ENCODE data around the gene UNC119B.

Gene UNC119B

DNA sequence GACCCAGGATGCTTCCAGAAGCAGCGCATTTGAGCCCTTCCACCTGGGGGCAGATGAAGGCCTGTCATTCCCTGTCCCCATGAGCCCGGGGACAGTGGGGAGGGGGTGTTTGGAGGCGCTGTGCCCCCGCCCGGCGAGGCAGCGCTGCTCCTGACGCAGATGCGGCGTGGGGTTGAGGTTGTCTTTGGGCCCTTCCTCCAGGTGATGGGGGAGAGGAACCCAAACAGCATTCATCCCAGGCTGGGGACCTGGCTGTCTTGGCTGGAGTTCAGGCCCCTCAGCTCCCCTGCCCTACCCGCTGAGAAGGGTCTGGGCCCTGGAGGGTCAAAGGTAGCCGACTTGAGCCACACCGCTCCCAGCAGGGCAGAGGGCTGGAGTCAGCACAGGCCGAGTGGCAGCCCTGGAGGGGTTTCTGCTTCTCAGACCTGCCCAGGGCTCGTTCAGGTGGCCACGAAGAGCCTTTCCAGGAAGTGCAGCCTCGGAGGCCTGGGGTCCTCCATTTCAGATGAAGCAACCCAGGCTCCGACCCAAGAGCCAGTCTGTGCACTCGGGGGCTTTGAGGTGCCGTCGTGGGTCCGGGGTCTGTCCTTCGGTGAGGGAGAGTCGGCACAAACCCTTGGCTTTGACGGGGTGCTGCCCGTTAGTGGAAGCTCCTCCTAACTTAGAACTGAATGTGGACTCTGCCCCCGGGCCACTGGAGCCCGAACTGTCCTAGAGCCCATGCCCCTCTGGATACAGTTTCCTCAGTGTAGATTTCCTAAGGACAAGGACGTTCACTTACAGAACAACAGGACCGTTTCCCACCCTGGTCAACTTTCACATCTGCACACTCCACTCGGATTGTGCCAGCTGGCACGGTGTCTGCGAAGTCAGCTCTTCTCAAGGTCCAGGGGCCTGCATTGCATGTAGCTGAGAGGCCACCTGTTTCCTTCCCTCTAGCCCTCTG is 31.5 kb downstream of the UNC119B start:
- no peak for DNase-seq

DNA sequence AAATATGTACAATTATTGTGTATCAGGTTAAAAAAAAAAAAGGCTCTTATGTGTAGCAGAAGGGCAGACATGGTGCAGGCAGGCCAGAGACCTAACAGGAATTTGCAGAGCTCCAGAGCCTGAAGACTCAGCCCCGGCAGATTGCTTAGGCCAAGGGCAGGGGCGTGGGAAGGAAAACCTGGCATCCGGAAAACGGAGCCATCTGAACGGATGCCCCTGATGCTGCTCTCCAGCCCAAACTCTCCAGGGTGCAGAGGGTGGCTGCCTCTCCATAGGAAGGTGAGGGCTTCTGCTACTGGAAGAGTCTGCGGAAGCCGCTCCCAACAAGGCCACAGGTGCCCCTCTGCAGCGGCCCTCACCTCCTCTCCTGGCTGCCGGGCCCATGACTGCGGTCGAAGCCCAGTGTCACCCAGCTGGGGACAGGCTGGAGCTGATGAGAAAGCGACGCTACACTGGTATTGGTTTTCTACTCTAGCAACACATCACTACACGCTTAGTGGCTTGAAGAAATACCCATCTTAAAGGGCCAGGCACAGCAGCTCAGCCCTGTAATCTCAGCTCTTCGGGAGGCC is 34.8 kb downstream of the UNC119B start:
- DNase-seq, result no peak

DNA sequence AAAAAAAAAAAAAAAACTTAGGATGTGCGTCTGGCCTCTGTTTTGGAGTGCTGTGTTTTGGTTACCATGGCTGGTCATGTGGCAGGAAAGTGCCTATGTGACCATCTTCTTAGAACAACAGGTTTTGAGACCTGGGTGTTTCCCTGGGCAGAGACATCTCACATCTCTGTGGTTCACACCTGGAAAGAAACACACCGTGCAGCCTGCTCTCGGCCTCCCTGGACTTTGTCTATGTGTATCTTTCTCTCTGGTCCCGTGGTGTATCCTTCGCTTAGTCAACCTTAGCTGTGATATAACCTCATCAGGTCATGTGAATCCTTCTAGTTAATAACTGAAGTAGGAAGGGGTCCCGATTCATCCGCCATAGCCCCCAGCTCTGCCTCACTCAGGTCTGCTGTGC is 38.0 kb downstream of the UNC119B start:
- DNase-seq, result no peak

DNA sequence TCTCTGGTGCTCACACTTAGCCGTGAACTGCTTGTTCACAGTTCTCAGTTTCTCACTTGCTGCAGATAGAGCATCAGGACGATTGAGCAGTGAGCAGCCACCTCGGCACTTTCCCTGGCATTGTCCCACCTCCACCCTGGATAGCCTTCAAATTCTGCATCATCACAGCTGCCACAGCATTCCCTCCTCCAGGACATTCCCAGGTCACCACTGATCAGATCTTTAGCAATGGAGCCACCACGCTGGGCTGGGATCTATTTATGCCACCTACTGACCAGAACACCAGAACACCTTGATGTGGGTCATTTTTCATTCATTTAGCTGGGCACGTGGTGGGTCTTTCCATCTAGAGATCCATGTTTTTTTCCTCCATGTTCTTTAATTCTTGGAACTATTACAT is 39.0 kb downstream of the UNC119B start:
- DNase-seq, result no peak

DNA sequence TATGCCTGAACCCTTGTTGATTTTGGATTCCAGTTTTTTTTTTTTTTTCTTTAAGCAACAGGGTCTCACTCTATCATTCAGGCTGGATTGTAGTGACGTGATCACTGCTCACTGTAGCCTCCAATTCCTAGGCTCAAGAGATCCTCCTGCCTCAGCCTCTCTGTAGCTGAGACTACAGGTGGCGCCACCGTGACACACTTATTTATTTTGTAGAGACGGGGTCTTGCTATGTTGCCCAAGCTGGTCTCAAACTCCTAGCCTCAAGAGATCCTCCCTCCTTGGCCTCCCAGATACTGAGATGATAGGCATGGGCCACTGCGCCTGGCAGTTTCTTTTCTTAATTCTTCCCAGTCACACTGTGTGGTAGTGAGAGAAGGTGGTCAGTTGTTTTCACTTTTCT is 40.5 kb downstream of the UNC119B start:
- no peak for DNase-seq

DNA sequence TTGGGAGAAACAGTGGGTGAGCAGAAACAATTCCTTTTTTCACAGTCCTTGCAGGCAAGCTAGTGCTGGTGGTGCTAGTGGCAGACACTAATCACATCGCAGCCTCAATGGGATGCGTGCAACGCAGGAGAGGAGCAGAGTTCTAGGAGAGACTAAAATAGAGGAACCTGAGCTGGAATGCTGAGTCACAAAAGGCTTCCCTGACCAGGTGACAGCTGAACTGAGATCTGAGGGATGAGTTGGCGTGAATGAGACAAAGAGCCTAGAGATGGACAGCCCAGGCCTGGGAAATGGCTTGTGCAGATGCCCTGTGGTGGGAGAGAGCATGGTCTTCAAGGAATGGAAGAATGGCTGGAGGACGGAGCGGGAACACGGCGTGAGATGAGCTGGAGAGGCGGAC is 41.1 kb downstream of the UNC119B start:
- no peak for DNase-seq

DNA sequence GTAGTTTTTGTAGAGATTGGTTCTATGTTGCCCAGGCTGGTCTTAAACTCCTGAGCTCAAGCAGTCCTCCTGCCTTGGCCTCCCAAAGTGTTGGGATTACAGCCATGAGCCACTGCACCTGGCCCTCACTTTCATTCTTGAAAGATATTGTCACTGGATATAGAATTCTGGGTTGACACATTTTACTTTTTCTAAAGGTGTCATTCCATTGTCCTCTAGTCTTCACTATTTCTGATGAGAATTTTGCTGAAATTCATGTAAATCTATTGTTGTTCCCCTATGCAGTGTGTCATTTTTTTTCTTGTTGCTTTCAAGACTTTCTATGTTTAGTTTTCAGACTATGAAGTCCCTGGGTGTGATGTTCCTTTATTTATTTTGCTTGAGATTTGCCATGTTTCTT is 44.5 kb downstream of the UNC119B start:
- no peak for DNase-seq

DNA sequence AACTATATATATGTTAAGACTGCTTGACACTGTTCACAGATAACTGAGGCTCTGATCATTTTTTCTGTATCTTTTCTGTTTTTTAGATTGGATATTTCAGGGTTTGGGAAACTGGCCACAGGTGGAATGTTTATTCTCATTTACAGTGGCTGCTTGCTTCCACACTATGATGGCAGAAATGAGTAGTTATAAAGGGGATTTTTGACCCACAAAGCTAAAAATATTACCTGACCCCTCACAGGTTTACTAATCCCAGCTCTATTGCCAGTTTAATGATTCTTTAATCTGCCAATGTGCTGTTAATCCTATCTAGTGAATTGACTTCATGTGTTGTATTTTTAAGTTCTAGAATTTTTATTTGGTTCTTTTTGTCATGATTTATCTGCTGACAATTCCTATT is 45.0 kb downstream of the UNC119B start:
- DNase-seq, result no peak

DNA sequence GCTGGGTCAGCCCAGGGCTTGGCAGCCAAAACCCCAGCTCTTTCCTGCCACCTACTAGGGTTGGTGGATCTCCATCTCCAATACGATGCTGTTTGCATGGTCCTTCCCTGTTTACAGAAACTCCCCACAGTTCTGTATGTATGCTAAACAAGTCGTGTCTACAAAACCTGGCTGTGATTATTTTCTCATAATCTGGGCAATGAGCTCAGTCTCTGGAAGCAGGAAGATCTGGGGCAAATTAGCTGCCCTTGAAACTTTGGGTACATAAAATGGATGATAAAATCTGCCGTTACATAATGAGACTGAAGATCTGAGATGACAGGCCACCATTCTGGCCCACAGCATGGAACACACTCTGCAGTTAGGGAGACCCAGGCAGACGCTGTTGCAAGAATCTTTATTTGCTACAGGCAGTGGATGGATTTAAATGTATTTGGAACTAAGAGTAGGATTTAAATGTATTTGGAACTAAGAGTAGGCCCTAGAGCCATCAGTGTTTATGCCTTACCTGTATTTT is 47.0 kb downstream of the UNC119B start:
- no peak for DNase-seq

DNA sequence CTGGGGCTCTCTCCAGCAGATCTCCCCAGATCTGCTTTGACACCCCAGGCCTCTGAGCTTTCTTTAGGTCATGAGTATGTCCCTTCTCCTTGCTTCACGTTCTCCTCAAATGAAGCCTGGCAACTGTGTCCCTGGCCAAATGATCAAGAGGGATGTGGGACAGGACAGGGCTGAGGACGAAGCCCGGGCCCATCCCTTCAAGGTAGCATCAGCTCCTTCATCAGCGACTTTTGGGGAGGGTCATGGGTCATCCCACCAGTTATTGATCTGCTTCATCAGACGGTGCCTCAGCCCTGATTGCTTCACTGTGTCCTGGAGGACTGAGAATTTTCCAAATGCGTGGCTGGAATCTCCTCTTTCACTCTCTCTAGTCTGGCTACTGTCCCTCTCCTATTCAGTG is 47.7 kb downstream of the UNC119B start:
- DNase-seq, result no peak

DNA sequence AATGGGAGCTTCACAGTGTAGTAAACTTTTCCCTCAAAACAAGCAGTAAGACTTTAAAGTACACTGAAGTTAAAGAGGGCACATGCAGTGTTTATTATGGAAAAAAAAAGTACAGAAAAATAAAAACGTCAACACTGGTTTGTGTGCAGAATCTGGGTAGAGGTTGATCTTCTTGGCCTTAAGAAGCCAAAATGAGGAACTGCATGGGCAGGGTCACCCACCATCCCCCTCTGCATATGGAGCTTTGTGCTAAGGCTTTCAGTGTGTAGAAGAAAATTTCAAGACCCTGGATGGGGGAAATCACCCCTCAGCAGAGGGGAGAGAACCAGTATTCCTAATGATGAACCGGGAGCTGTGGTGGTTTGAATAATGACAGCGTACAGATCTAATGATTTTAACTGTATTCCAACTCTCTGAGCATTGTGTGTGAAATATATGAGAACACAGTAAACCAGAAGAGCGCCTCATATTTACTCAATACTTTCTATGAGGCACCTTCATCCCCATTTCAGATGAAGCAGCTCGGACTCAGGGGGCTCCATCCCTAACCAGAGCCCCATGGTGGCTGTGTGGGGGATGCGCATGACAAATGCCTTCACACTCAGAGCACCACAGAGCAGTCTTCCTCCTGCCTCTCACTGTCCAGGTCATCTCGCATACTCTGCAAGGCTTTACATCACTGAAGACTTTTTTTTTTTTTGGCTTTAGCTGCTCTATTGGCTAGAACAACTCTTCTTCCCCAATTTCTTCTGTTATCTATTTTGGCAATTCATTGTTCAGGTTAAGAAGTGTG is 48.7 kb downstream of the UNC119B start:
- DNase-seq, result no peak

DNA sequence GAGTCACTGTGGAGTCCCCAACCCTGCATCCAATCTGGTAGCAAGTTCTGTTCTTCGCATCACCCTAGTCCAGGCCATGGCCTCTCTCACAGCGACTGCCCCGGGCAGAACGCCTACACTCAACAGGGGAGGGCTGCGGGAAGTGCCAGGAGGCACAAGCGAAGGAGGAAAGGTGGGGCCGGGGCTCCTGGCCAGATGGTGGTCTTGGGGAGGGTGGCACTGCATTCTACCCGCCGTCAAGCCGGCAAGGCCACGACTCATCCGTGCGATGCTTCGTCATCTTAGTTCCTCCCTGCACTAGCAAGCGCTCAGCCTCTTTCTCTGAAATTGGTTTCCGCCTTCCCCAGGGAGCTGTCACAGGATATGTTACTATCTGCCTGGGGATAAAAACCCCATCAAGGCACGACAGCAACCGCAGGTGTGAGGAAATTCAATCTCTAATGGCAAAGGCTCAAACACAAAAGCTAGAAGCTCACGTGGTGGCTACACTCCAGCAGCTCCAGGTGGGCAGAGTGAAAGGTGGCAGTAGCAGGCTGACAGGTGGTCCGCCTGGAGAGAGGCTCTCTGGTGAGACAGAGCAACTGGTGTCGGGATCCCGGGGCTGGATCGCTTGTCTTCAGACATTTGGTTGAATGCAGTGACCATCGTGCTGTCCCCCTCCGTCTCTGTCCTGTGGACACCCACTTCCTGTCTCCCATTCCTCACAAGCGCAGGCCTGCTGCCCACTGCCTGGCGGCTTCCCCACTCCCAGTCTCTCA is 49.5 kb downstream of the UNC119B start:
- no peak for DNase-seq

DNA sequence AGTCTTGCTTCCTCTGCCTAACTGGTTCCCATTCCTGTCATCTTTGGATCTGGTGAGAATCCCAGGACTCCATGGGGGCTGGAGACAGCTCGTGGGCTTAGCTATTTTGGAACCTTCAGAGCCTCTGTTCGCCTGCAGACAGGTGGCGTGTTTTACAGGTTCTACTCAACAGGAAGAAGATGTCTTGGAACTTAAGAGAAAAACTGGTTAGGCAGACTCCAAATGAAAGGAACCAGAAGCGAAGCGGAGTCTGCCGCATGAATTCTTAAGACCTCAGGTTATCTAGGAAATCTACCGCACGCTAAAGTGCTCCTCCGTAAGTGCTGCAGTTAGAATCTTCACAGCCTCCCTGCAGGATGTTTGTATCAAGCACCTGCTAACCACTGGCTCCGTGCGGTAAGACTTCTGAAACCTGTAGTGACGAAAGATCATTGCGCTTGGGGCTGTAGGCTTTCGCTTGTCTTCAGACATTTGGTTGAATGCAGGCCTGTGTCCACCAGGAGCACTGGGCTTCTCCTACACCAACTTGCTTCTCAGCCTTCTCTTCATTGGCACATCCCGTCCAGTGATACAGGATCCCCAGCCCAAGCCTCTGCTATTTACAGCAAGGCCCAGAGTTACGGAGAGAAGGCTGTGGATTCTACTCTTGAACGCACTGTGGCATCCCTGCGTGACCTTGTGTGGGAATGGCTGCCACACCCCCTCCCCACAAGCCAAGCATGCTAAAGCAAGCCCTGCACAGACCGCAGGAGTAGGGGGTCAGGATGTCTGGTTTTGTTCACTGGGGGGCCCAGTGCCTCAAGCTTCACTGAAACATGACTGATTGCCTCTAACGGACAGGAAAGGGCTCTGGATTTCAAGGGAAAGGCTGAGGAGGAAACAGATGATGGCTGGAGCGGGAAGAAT is 50.3 kb downstream of the UNC119B start:
- no peak for DNase-seq

DNA sequence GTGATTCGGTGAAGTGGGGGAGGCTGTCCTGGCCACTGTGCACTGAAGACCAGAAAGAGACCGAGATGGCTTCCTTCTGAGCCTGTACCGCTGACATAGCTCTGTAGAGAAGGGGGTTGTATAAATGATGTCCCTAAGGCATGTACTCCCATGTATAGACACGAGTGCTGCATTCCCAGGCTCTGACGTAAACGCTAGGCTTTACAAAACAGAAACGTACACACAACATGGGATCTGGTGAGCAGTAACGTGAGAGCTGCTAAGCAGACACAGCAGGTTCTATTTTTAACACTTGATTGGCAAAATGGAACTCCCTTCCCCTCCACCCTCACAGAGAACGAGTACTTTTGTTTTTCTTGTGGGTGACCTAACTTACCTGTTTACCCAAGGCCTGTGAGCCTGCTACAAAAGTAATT is 51.3 kb downstream of the UNC119B start:
- peak; percentile 62 for DNase-seq

DNA sequence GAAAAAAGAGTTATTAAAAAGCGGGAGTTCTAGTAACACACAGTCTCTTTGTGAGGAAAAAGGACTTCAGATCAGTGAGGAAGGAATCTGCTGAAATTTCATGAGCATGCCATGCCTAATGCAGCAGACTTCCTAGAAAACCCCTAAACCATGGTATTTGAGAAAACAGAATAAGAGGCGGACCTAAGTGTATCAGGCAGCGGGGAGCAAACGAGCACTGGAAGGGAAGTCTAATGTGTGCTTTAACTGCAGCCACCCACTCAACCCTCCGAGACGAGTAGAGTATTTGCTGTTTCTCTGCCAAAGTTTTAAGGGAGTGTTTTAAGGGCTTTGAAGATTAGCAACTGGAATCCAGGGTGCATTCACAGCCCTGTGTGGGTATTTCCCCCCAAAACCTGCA is 51.8 kb downstream of the UNC119B start:
- no peak for DNase-seq

DNA sequence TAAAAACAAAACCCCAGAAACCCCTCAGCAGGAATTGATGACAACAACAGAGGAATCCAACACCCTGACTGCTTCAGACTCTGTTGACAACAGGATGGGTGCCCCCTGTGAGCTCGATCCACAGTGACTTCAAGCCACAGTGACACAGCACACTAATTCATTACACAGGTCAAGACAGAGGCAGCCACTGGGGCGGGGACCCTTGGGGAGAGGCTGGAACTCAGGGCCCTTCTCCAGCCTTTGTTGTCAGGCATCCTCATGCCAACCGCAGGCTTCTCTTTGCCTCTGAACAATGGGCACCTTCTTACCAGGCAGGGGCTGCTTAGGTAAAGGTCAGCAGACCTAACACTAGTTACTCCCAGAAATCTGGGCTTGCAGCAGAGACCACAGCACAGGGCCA is 53.0 kb downstream of the UNC119B start:
- DNase-seq, result no peak

DNA sequence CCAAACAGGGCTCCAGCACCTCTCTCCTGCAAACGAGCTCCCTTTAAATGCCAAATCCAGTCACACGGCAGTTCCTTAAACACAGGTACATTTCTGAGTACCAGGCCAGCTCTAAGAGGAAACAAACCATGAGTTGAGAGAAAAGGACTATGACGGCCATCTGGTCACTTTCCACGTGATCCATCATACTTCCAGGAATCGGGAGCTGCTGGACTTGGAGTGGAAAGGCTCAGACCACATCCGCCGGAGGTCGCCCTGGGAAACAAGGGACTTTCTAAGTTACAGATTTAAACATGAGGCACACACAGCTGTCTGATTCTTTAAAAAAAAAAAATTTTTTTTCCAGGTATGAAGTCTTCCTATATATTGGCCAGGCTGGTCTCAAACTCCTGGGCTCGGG is 54.6 kb downstream of the UNC119B start:
- no peak for DNase-seq

DNA sequence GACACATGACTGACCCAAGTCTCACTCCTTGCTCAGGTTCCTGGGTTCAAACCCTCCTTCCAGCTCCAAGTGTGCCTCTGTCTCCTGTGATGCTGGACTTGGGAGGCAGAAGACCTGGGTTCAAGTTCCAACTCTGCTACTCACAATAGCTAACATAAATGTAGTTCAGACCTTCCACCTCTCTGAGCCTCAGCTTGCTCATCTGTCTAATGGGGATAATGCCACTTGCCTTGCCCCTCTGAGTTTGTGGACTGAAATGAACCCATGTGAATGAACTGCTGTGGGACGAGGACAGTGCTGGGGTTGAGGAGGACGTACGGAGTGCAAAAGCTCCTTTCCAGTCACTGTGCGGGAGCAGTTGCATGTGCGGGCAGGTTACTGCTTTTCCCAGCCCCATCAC is 56.3 kb downstream of the UNC119B start:
- no peak for DNase-seq

DNA sequence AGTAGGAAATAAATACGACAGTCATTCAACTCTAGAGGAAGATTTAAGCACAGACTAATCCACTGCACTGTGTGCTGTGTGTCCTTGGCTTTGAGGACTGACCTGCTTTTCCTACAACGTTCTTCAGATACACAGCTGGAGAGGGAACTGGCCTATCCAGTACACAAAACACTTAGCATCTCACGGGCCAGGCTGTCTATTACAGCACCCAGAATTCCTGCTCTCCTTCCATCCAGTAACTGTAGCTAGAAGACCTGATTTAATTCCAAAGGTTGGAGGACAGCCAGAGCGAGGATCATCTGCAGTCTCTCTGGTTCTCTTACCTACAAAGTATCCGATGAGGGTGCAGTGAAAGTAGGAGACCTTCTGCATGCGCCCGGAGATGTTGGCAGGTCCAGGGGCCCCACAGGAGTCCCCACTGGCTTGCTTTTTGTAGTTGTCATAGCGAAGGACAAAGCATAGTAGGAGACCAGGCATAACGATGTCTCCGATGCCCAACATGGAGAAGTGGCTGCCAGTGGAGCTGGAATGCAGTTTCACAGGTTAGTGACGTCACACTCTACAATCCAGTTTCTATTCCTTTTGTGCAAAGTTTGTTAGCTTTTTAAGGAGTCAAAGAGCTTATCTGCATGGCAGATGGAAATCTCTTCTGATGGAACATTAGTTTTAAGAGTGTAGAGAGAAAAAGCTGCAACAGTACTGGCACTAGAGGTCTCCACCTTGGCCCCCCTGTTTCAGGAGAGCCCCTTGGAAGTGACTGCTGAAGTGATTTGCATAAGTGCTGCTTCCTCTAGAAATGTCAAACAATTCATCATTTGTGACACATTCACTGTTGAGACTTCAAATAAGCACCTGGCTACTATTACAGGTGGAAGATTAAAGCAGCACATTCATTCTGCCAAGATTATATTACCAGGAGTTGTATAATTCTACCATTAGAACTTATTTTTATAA is 57.1 kb downstream of the UNC119B start:
- DNase-seq, result no peak

DNA sequence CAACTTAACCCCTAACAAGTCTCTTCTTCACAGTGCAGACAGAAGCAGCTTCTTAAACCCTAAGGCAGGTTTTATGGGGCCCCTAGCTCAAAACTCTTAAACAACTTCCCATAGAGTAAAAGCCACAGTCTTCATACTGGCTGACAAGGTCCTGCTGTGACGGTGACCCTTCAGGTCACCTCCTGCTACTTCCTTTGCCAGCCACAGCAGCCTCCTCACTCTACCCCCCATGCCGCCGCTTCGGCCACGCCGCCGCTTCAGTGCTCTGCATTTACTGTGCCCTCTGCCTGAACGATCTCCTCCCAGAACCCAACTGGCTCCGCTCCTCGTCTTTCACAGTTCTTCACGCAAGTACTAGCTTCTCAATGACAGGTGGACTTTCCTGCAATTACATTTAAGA is 60.8 kb downstream of the UNC119B start:
- DNase-seq, result peak; percentile 65

Measured in retina (tissue), 1 donor.